ENCODE results near the gene IFNAR1.
"Not testable (repeated sequence)": the region's sequence is repeated elsewhere in the genome, so short reads cannot be mapped to it uniquely, and the experiment has no call there.

IFNAR1 gene

GRCh38 chr21:33379934-33380333 is 55.2 kb downstream of the IFNAR1 start:
- not testable (repeated sequence) for DNase-seq

DNA sequence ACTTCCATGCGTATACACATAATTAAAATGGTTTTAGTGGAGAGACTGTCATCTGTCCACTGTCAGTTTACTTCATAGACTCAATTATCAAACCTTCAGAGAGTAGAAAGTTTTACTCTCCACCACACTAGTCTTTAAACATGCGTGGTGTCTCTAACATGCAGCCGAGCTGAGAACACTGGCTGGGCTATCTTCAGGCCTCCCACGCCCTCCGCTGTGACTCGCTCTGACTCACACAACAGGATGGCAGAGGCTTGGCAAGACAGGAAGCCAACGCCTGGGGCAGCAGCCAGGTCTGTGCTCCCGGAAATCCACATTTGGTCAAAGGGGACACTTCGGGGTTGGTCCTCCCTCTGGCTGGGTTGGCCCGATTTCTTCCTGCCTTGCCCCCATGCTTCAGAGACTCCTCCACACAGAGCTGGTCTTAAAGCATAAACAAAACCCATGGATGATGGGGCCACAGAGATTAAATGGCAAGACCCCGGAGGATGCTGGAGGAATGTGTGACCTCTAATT is 55.8 kb downstream of the IFNAR1 start:
- peak; percentile 92 for DNase-seq

- not testable (repeated sequence) for DNase-seq
These were observed 56.6 kb downstream of the IFNAR1 start for GRCh38 chr21:33381381-33381780.

- peak; percentile 23 for DNase-seq
These were observed 58.5 kb downstream of the IFNAR1 start for GRCh38 chr21:33383056-33383888.

DNA sequence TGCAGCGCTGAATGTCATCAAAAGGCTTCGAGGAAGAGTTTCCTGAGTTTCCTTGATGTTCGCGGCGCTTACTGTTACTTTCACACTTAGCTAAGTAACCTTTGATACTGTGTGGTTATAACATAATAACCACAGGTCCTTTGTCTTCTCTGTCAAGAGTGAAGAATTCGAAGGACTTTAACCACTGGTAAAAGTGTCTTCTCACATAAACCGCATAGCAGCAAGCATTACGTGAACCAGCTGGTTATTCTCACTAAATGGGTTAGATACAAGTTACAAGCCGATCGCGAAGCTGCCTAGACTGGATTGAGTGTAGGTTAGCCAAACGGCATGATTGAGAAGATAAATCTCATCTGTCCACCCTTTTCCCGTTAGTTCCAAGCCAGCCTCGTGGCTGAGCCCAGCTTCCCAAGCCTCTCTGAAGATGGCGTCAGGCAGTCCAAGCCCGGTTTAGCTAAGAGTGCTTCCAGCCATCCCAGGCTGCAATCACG is 60.1 kb downstream of the IFNAR1 start:
- no peak for DNase-seq

DNA sequence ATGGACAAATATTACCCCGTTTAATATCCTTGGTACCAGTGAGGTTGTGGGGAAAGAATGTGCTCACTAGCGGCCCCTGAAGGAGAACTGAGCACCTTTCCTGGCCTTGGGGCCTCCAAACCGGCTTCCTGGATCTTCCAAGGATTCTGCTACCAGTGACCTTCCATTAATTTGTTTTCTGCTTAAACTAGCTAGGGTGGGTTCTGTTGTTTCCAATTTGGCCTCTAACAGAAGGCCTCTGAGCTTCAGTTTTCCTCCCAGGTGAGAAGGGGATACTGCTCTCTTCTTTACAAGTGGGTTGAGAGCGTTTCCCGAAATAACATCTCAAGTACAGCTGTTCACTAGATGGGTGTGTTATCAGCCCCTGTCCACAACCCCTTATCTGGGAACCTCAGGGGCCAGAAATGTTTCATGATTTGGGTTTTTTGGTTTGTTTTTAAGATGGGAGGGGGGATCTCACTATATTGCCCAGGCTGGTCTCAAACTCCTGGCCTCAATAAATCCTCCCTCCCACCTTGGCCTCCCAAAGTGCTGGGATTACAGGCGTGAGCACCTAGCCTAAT is 61.5 kb downstream of the IFNAR1 start:
- DNase-seq = no peak

DNA sequence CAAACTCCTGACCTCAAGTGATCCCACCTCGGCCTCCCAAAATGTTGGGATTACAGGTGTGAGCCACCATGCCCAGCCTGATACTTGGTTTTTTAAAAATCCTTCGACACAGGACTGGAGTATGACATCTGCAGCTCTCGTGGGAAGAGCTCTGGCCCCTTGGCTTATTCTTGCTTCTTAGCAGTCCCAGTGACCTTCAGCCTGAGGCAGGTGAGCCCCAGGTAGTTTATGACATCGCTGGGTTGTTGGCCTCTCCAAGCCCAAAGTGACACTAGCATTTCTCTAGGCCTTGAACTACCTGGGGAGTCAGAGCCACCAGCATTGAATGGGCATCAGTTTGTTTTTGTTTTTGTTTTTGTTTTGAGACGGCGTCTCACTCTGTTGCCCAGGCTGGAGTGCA is 62.5 kb downstream of the IFNAR1 start:
- no peak for DNase-seq

- DNase-seq = no peak
These were observed 63.4 kb downstream of the IFNAR1 start for GRCh38 chr21:33388188-33388587.

- DNase-seq = no peak
These were observed 65.7 kb downstream of the IFNAR1 start for GRCh38 chr21:33390479-33390878.

DNA sequence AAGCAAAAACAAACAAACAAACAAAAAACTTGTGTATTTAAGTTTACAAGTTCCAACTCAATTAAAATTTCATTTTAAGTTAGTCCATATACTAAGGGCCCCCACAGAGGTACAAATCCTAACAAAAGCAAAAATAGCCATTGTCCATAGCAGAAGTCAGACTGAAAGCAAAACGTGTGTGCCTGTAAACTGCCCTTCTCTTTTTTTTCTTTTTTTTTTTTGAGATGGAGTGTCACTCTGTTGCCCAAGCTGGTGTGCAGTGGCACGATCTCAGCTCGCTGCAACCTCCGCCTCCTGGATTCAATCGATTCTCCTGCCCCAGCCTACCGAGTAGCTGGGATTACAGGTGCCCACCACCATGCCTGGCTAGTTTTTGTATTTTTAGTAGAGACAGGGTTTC is 66.9 kb downstream of the IFNAR1 start:
- no peak for DNase-seq

- DNase-seq = no peak
These were observed 67.7 kb downstream of the IFNAR1 start for GRCh38 chr21:33392284-33392985.

DNA sequence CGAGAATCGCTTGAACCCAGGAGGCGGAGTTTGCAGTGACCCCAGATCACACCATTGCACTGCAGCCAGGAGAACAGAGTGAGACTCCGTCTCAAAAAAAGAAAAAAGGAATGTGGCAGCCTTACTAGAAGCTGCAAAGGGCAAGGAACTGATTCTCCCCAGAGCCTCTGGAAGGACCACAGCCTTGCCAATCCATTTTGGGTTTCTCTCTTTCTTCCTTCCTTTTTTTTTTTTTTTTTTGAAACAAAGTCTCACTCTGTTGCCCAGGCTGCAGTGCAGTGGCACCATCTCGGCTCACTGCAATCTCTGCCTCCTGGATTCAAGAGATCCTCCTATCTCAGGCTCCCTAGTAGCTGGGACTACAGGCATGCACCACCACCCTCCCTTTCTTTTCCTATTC is 68.6 kb downstream of the IFNAR1 start:
- no peak for DNase-seq

GRCh38 chr21:33394260-33394659 is 69.5 kb downstream of the IFNAR1 start:
- DNase-seq = no peak

- DNase-seq = no peak
These were observed 71.1 kb downstream of the IFNAR1 start for GRCh38 chr21:33395891-33396331.

DNA sequence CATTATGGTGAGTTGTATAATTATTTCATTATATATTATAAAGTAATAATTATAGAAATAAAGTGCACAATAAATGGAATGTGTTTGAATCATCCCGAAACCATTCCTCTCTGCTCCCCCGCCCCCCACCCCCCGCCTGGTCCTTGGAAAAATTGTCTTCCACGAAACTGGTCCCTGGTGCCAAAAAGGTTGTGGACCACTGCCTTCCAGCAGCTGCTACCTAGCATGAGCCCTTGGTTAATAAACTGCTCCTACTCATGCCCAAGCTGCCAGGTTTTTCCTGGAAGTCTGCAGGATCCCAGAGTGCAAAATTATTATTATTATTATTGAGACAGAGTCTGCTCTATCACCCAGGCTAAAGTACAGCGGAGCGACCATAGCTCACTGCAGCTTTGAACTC is 71.7 kb downstream of the IFNAR1 start:
- DNase-seq = no peak

DNA sequence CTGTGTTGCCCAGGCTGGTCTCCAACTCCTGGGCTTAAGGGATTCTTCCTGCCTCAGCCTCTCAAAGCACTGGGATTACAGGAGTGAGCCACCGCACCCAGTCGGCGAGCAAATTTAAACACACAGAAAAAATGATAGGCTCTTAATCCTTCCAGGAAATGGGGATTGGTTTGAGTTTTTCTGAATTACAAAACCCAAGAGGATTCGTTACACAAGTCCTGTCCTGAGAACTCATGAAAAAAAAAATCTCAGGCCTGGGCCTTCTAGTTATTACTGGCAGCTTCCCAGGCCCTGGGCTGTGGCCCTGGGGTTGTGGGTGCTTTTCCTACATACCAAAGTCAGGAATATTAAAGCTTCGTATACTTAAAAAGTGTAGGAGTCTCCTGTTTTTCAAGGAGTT is 72.2 kb downstream of the IFNAR1 start:
- DNase-seq = no peak

GRCh38 chr21:33397717-33398116 is 72.9 kb downstream of the IFNAR1 start:
- no peak for DNase-seq

DNA sequence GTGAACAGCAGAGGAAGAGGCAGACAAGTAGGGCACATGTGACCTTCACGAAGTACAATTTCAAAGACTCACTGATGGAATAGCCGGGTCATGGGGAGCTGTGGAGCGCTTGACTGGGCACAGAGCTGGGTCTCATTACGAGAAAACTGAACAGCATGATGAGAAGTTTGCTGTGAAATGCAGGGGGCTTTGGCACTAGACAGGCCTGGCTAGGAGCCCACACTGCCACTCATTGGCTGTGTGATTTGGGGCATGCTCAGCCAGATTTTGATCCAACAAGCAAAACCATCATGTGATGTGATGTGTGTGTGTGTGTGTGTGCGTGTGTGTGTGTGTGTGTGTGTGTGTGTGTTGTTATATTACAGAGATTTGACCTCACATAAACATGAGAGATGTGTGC is 73.6 kb downstream of the IFNAR1 start:
- DNase-seq = no peak

GRCh38 chr21:33401630-33401992 is 76.8 kb downstream of the IFNAR1 start:
- no peak for DNase-seq

DNA sequence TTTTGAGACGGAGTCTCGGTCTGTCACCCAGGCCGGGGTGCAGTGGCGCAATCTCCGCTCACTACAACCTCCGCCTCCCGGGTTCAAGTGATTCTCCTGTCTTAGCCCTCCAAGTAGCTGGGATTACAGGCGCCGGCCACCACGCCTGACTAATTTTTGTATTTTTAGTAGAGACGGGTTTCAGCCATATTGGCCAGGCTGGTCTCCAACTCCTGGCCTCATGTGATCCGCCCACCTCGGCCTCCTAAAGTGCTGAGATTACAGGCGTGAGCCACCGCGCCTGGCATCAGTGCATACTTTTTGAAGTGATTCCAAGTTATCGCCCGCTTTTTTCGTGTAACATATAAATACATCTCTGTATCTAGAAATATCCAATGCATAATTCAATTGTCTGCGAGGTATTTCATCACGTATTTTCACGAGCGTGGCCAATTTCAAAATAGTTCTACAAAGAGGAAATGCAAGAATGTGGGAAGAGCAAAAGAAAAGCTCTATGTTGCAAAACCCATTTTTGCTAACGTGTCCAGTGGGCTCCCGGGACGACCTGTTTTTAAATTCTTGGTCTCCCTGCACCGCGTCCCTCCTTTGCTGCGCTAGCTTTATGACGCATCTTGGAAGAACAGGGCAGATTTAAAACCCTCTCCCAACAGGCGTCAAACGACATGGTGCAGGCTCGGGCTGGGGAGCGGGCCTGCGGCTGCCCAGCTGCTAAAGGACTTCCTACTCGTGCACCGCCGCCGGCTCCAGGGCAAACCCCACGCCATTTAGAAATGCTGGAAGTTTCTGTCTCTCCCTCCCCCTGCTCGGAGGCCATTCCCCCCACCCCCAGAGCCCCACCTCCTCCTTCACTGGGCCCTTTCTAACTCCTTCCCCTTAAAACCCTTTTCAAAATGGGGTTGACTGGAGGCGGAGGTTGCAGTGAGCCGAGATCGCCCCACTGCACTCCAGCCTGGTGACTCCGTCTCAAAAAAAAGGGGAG is 77.5 kb downstream of the IFNAR1 start:
- no peak for DNase-seq

GRCh38 chr21:33403128-33403785 is 78.5 kb downstream of the IFNAR1 start, which contains the start of gene IFNGR2:
TSS of gene IFNGR2 (plus strand) at chr21:33403413. CDS start at chr21:33403544, 131 bp downstream.
- no peak for DNase-seq
